ENCODE results near the gene ZNF134.

ZNF134 gene

GRCh38 chr19:57641715-57642234 is 27.7 kb downstream of the ZNF134 start:
- no peak for DNase-seq

- no peak for DNase-seq
Observed at GRCh38 chr19:57642396-57643046, 28.5 kb downstream of the ZNF134 start.

DNA sequence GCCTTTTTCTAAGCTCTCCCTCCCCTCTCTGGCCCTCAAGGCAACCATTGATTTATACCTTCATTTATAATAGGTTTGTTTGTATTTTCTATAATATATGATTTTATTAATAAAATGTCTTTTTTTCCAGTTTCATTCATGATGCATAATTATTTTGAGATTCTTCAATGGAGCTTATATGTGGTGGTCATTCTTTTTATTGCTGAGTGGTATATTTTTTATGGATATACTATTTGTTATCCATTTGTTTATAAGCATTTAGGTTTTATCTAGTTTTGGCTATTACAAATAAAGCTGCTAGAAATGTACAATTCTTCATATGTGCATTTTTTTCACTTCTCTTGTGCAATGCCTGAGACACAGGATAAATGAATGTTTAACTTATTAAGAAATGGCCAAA is 29.7 kb downstream of the ZNF134 start:
- no peak for DNase-seq

DNA sequence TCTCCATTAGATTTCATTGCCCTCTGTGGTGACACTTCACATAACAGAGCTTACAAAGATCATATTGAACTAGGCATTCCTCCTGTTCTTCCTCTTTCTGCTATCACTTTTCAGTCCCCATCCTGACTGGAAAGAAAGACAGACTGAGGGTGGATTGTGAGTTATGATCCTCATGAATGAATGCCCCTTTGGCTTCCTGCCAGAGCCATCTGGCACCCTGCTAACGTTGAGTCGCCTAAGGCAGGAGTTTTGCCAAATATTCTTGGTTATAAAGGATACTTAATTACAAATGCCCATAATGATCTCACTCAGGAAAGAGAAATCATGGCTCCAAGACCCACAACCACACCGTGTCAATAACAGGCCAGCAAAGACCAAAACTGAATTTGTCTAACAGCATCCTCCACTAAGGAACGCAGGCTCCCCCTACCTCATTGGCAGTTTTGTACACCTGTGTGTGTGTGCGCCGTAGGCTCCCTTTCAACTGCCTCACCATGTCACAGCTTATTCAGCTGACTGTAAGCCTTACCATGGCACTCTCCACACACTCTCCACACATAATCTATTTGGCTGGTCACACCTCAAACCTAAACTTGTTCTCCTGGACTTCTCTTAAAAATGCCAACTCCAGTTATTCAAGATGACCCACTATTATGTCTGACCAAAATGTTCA is 34.4 kb downstream of the ZNF134 start:
- DNase-seq, result no peak

GRCh38 chr19:57651654-57651996 is 37.6 kb downstream of the ZNF134 start:
- no peak for DNase-seq

DNA sequence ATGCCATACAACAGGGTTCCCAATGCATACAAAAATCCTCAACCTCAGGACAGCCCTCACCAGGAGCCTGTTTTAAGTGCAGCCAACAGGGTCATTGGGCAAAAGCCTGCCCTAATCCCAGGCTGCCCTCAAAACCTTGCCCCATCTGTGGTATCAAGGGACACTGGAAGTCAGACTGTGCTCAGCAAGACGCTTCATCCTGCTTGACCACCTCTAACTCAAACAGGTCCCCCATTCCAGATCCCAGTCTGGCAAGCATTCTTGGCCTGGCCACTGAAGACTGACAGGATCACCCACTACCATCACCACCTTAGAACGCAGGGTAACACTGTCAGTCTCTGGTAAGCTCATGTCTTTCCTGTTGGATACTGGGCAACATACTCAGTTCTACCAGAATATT is 39.6 kb downstream of the ZNF134 start:
- no peak for DNase-seq

DNA sequence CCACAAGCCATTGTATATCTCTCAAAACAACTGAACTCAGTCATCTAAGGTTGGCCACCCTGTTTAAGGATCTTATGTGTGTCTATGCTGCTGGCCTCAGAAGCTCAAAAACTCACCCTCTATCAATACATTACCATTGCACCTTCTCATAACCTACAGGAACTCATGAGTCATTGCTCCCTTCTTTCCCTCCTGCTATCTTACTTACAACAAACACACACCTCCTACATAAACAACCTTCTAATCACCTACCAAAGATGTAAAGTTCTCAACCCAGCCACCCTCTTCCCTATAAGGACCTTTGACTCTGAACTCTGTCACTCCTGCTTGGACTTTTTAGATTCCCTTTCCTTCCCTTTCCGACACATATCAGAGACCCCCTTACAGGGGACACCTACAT is 41.4 kb downstream of the ZNF134 start:
- no peak for DNase-seq

- no peak for DNase-seq
Observed at GRCh38 chr19:57656346-57656745, 42.3 kb downstream of the ZNF134 start.

DNA sequence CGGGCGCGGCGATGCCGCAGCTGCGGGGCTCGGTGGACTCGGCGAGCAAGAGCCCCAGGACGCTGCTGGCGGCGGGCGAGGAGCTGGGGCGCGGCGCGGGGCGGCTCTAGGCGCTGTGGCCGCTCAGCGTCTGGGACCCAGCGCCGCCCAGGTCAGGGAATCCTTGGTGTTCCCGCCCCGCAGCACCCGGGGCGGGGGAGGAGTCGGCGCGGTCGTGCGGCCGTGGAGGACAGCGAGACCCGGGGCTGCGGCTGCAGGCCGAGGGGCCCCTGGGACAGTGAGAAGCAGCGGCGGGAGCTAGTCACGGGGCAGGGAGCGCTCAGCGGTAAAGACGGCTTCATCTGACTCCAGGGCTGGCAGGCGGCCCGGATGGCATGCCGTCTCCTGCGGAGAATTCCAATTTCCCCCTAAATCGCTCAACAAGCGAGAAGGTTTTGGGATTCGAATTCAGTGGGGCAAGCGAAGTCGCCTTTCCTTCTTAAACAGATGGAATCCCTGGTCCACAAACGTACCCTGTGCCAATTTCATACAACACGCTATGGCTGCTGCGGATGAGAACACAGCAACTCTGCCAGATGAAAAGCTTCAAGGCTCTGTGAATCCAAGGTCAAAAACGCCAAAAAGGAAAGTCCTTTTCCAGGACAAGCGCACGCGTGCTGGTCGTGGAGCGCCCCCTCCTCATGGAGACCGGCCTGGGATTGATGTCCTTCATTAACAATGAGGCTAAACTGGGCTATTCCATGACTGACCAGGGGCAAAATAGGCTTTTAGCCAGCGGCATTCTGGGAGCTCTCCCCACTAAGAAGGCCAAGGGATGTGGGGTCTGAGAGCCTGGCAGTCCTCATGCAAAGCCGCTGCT is 50.5 kb downstream of the ZNF134 start:
- no peak for DNase-seq

DNA sequence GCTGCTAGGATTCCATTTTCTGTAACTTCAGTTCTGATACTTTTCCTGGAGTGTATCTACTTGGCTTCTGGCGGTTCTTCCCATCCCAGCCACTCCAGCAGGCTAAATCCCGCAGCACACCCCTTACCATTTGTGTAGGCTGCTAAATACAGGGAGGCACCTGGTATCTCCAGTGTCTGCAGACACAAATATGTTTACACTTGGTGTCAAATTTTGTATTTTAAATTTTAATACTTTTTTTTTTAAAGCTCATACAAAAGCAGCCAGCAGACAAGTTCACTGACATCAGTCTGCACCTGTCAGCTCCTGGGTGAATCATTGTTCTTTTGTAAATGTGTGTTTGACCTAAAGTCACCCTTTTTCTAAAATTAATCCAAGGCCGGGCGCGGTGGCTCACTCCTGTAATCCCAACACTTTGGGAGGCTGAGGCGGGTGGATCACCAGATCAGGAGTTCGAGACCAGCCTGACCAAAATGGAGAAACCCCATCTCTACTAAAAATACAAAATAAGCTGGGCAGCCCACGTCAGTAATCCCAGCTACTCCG is 51.3 kb downstream of the ZNF134 start:
- DNase-seq, result no peak

GRCh38 chr19:57667228-57667627 is 53.2 kb downstream of the ZNF134 start:
- DNase-seq, result no peak

DNA sequence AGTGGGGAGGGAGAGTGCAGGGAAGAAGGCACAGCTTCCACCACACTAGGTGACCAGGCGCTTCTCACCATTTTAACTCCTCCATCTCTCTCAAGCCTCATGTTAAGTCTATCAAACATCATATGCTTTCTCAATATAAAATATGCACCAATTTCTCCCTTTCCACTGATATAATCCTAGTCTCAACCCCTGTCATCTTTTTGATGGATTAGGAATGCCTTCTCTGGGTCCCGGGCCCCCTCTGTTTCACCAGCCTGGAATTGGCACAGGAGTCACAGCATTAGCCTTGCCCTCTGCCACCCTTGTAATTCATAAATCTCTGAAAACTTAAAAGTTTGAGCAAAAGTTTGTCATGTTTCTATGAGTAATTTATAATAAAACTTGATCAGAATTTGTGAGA is 54.6 kb downstream of the ZNF134 start, which contains the start of gene ZSCAN4:
ZSCAN4 (plus strand) TSS at position 301 of the 400 bp plus-strand sequence. CDS start 7,211 bp downstream, outside the sequence.
- DNase-seq, result no peak

DNA sequence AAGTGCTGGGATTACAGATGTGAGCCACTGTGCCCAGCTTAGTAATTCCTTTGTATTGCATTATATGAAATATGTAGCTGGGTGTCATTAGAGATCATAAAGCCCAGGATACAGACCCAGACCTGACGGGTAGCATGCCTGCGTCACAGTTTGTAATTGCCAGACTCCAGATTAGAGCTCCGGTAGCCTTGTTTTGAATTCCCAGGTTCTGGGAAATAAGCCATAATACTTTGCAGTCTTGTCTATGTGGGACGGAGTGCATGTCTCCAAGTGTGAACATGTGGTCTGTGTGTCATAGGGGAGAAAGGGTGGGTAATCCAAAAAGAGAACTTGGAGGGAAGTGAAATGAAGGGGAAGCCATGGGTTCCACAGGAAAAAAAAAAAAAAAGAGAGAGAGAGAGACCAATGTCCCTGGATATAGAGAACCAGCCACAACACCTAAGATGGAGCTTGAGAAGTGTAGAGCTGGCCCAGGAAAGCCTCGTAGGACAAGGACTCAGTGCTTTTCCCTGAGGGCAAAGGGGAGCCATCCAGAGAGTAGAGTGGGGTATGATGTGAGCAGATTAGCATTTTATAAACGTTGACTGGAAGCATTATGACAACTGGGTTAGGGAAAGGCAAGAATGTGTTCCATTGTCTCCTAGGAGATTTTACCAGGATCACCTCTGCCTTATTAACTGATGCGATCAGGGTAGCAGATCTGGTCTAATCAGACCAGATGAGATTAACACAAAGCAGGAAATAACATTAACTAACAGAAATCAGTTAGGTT is 57.3 kb downstream of the ZNF134 start:
- DNase-seq, result no peak

- DNase-seq, result no peak
Observed at GRCh38 chr19:57672466-57672865, 58.4 kb downstream of the ZNF134 start.

Measured in stimulated activated naive CD4-positive, alpha-beta T cell treated with Interleukin-2 at 50 U/mL for 16 hours (primary cell).